ENCODE measurements around the gene RAET1L.
"Not testable (repeated sequence)": the region's sequence is repeated elsewhere in the genome, so short reads cannot be mapped to it uniquely, and the experiment has no call there.

The RAET1L gene

DNA sequence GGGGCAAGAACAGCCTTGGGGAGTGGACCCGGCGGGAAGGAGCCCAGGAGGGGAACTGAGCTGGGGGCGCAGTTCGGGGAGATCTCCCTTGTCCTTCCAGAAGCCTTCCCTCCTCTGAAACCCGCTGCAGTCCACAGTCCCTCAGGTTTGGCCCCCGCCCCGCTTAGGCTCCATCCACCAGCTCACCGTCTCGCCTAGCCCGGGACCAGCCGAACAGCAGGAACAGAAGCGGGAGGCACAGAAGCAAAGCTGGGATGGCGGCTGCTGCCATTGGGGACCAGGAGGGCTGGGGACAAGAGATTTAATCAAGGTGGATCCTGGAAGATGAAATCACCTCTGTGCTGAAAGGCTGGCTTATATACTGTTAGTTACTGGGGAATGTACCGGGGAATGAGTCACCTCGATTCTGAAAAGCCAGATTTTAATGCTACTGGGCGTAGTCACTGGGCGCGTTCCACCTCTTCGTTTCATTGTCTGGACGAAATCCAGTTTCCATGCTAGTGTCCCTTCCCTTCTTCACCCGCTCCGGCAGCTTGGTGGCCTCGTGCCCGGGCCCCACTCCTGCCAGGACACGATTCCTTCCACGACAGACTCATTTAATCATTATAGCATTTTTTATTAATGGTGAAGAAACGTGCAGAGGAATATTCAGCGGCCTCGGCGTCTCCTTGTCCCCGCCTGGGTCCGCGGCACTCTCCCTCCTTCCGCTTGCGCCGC lies at the start of gene RAET1L:
Gene RAET1L (minus strand): TSS at position 332 of the 717 bp plus-strand sequence. CDS start 61 bp downstream, at position 271.
- H3K4me3 ChIP-seq (ENCODE audit: low read depth, low read length): peak within 1 kb of the TSS; percentile 4
- DNase-seq (ENCODE audit: low read depth): peak; percentile 63
- TF ChIP-seq, protein P1, sequence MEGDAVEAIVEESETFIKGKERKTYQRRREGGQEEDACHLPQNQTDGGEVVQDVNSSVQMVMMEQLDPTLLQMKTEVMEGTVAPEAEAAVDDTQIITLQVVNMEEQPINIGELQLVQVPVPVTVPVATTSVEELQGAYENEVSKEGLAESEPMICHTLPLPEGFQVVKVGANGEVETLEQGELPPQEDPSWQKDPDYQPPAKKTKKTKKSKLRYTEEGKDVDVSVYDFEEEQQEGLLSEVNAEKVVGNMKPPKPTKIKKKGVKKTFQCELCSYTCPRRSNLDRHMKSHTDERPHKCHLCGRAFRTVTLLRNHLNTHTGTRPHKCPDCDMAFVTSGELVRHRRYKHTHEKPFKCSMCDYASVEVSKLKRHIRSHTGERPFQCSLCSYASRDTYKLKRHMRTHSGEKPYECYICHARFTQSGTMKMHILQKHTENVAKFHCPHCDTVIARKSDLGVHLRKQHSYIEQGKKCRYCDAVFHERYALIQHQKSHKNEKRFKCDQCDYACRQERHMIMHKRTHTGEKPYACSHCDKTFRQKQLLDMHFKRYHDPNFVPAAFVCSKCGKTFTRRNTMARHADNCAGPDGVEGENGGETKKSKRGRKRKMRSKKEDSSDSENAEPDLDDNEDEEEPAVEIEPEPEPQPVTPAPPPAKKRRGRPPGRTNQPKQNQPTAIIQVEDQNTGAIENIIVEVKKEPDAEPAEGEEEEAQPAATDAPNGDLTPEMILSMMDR (IDR thresholded peaks at IDR 0.05; ENCODE audit: control insufficient read depth, extremely low read depth, insufficient read depth): no peak

DNA sequence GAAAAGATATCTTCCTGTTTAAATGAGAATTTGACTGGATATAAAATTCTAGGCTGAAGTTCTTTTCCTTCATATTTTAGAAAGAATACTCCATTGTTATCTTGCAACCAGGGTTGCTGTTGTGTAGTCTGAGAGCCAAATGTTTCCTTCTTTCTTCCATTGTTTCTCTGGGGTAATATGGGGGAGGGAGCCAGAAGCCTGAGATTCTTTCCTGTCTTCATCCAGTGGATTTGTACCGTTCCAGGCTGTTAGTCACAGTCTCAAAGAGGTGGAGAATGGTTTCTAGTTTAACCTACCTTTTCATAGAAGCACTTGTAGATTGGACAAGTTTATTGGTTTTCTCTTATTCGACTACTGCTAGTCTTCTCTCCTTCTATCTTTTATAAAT lies 49.7 kb upstream of the RAET1L start:
- H3K4me3 ChIP-seq (ENCODE audit: low read depth, low read length): no peak overlapping the region
- TF ChIP-seq, protein P1 (IDR thresholded peaks at IDR 0.05; ENCODE audit: control insufficient read depth, extremely low read depth, insufficient read depth): no peak
- DNase-seq (ENCODE audit: low read depth): no peak

DNA sequence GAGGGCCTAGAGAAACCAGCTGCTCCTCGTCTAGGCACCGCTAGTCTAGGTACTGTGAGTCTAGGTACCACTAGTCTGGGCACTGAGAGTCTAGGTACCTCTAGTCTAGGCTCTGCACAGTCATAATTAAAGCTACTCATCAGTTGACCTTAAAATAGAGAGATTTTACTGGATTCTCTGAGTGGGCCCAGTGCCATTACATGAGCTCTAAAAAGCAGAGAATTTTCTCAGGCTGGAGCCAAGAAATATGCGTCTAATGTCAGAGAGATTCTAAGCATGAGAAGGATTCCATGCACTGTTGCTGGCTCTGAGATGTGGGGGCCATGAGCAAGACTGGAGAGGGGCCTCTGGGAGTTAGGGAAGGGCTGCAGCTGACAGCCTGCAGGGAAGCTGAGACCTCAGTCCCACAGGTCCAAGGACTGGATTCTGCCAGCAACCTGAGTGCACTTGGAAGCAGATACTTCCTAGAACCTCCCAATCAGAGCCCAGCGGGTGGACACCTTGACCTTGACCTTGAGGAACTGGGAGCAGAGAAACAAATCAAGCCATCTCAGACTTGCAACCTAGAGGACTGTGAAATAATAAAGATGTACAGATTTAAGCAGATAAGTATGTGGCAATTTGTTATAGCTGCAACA lies 49.2 kb upstream of the RAET1L start:
- DNase-seq (ENCODE audit: low read depth); H3K4me3 ChIP-seq (ENCODE audit: low read depth, low read length): not testable (repeated sequence)

- DNase-seq (ENCODE audit: low read depth): peak; percentile 34
- H3K4me3 ChIP-seq (ENCODE audit: low read depth, low read length): no peak overlapping the region
- TF ChIP-seq, protein P1 (IDR thresholded peaks at IDR 0.05; ENCODE audit: control insufficient read depth, extremely low read depth, insufficient read depth): no peak
Observed at GRCh38 chr6:150072201-150072600, 46.9 kb upstream of the RAET1L start.

DNA sequence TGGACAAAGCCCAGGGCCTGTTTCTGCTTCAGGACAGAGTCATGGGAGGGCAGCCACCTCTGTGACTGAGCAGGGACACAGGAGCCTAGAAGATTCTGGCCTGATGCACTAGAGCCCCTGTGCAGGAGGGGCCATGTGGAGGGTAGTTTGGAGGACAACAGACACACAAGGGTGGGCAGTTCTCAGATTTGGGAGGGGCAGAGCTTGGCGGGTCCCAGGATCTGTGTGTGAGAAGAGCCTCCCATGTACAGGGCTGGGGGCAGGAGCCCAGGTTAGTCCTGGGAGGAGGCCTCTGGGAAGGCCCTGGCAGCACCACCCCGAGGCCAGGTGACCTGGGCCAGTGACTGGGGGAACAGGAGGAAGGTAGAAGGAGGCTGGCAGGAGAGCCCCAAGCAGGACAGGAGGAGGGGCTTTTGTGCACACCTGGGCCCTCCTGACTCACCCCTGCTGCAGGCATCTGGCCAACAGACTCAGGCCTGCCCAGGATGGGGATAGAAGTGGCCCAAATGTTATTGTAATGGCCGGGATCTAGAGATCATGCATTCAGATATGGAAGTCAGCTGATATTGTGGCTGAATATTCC lies 45.0 kb upstream of the RAET1L start:
- TF ChIP-seq, protein P1 (IDR thresholded peaks at IDR 0.05; ENCODE audit: control insufficient read depth, extremely low read depth, insufficient read depth): no peak

GRCh38 chr6:150069706-150070105 lies 44.4 kb upstream of the RAET1L start:
- no peak for DNase-seq (ENCODE audit: low read depth)
- TF ChIP-seq, protein P1 (IDR thresholded peaks at IDR 0.05; ENCODE audit: control insufficient read depth, extremely low read depth, insufficient read depth): no peak
- peak overlapping the region; percentile 77 for H3K4me3 ChIP-seq (ENCODE audit: low read depth, low read length)

More for the DNA sequence above, 45.0 kb upstream of the RAET1L start:
- no peak overlapping the region for H3K4me3 ChIP-seq (ENCODE audit: low read depth, low read length)
- no peak for DNase-seq (ENCODE audit: low read depth)
